Vagina (tissue), 2 donors: ENCODE data around the gene ASTL.

Source experiments
- CTCF ChIP-seq, 3 experiments: fragments of 450-650 bp in 2 of 3; fragments of 200-600 bp in 1 of 3; sonication (generic) in 1 of 3; IDR thresholded peaks; one replicate each; pipeline ENCODE4 v1.5.1; 2017 to 2019; ENCODE audit warnings: antibody characterized with exemption in 3 of 3, mild to moderate bottlenecking in 2 of 3, moderate library complexity in 2 of 3
- POLR2A ChIP-seq, 2 donors: fragments of 450-650 bp; IDR thresholded peaks; one replicate each; pipeline ENCODE4 v1.6.1; 2017; ENCODE audit warnings: antibody characterized with exemption in 2 of 2, mild to moderate bottlenecking in 2 of 2, moderate library complexity in 2 of 2

- no peak for TF ChIP-seq POLR2A (IDR thresholded peaks at IDR 0.05)
- no peak for TF ChIP-seq CTCF (IDR thresholded peaks at IDR 0.05)
Observed at GRCh38 chr2:96109931-96110511, 28.3 kb downstream of the ASTL start.
